Measurements from ENCODE around the gene AKNA. TPM values are rescaled to one million over a fixed set of nuclear protein-coding genes. Genes with fewer than 3 reads are reported as not detected.

AKNA gene, protein sequence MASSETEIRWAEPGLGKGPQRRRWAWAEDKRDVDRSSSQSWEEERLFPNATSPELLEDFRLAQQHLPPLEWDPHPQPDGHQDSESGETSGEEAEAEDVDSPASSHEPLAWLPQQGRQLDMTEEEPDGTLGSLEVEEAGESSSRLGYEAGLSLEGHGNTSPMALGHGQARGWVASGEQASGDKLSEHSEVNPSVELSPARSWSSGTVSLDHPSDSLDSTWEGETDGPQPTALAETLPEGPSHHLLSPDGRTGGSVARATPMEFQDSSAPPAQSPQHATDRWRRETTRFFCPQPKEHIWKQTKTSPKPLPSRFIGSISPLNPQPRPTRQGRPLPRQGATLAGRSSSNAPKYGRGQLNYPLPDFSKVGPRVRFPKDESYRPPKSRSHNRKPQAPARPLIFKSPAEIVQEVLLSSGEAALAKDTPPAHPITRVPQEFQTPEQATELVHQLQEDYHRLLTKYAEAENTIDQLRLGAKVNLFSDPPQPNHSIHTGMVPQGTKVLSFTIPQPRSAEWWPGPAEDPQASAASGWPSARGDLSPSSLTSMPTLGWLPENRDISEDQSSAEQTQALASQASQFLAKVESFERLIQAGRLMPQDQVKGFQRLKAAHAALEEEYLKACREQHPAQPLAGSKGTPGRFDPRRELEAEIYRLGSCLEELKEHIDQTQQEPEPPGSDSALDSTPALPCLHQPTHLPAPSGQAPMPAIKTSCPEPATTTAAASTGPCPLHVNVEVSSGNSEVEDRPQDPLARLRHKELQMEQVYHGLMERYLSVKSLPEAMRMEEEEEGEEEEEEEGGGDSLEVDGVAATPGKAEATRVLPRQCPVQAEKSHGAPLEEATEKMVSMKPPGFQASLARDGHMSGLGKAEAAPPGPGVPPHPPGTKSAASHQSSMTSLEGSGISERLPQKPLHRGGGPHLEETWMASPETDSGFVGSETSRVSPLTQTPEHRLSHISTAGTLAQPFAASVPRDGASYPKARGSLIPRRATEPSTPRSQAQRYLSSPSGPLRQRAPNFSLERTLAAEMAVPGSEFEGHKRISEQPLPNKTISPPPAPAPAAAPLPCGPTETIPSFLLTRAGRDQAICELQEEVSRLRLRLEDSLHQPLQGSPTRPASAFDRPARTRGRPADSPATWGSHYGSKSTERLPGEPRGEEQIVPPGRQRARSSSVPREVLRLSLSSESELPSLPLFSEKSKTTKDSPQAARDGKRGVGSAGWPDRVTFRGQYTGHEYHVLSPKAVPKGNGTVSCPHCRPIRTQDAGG (N-terminal part only)
- total RNA-seq: 14.6 and 20.4 TPM in 2 replicates

DNA sequence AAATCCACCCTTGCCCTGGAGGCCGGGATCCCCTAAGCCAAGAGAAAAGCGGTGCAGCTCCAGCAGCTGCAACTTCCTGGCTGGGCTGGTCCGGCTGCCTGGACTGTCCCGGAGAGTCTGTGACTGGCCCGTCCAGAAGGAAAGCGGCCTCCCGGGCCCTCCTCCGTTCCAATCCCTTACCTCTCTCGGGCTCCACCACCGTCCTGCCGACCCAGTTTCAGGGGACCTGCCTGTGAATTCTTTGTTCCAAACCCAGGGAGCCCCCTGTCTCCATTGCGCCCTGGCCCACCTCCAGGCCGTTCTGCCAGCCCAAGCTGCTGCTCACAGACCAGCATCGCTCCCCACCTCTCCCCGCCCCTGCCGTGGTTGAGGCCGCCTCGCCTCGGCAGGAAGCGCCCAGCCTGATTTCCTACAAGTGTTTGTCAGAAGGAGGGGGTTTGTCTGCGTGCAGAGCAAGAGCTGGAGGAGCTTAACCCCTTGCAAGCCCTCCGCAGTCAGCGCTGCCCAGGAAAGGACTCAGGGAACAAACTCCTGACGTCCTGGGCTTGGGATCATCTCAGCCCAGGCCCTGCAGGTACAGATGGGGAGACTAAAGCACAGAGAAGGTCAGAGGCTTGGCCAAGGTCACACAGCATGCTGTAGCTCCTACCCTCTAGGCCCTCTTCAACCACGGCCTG lies at the start of gene AKNA:
TSS of gene AKNA (minus strand) at position 303 of the 677 bp plus-strand sequence. CDS start 6,649 bp downstream, outside the sequence.
- DNase-seq (ENCODE audit: low read depth): no peak
- TF ChIP-seq, protein P1, sequence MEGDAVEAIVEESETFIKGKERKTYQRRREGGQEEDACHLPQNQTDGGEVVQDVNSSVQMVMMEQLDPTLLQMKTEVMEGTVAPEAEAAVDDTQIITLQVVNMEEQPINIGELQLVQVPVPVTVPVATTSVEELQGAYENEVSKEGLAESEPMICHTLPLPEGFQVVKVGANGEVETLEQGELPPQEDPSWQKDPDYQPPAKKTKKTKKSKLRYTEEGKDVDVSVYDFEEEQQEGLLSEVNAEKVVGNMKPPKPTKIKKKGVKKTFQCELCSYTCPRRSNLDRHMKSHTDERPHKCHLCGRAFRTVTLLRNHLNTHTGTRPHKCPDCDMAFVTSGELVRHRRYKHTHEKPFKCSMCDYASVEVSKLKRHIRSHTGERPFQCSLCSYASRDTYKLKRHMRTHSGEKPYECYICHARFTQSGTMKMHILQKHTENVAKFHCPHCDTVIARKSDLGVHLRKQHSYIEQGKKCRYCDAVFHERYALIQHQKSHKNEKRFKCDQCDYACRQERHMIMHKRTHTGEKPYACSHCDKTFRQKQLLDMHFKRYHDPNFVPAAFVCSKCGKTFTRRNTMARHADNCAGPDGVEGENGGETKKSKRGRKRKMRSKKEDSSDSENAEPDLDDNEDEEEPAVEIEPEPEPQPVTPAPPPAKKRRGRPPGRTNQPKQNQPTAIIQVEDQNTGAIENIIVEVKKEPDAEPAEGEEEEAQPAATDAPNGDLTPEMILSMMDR (conservative IDR thresholded peaks at IDR 0.05; ENCODE audit: low read depth, low read length): no peak
- H3K4me3 ChIP-seq (ENCODE audit: low read depth, low read length): peak within 1 kb of the TSS; percentile 51

DNA sequence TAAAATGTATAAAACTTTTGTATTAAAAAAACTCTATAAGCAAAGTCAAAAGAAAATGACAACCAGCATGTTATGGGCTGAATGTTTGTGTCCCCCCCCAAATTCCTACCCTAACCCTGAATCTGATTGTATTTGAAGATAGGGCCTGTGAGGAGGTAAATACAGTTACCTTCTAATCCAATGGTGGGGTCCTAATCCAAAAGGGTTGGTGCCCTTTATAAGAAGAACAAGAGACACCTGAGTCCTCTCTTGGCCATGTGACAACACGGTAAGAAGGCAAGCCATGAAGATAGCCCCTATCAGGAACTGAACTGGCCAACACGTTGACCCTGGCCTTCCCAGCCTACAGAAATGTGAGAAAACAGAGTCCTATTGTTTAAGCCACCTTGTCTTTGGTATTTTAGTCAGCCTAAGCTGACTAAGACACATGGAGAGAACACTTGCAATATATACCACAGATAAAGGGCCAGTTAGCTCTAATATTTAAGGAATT lies 49.7 kb upstream of the AKNA start:
- no peak for DNase-seq (ENCODE audit: low read depth)
- TF ChIP-seq, protein P1 (conservative IDR thresholded peaks at IDR 0.05; ENCODE audit: low read depth, low read length): no peak
- no peak overlapping the region for H3K4me3 ChIP-seq (ENCODE audit: low read depth, low read length)

DNA sequence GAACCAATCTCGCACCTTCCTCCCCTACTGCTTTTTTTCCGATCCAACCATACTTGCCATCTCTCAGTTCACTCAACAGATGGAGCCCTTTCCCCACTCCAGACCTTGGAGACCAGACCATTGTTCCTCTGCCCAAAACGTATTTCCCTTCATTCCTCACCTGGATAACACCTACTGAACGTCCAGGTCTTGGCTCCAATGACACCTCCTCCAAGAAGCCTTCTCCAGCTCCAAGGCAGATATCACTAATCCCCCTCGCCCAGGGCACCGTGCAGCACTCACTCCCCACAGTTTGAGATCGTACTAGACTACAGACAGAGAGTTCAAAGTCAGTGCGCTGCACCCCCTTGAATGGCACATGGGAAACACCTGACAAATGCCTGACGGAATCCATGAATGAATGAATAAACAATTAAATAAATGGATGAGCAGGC lies 47.1 kb upstream of the AKNA start:
- TF ChIP-seq, protein P1 (conservative IDR thresholded peaks at IDR 0.05; ENCODE audit: low read depth, low read length): peak; percentile 77
- no peak overlapping the region for H3K4me3 ChIP-seq (ENCODE audit: low read depth, low read length)

DNA sequence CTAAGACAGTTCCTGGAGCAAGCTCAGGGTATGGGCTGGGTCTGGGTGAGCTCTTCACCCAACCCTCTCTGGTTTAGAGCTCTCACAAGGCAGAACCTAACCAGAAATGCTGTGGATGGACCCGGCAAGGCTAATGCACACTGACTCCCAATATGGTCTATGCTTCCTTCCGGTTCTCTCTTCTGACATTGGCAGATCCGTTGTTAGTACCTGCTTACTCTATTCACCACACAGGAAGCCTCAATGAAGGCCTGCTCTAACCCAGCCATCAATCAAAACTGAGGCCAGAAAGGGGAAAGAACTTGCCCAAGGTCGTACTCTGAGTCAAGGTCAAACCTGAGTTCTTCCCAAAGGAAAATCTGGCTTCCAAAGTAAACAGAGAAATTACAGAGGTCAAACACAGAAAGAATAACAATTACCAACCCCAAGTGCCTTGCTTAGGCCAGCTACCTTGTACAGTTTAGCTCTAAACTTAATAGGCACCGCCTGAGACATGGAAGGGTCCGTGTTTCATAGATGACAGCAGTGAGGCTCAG lies 46.0 kb upstream of the AKNA start:
- TF ChIP-seq, protein P1 (conservative IDR thresholded peaks at IDR 0.05; ENCODE audit: low read depth, low read length): no peak
- no peak for DNase-seq (ENCODE audit: low read depth)
- no peak overlapping the region for H3K4me3 ChIP-seq (ENCODE audit: low read depth, low read length)

More for the DNA sequence above, 47.1 kb upstream of the AKNA start:
- DNase-seq (ENCODE audit: low read depth): no peak

DNA sequence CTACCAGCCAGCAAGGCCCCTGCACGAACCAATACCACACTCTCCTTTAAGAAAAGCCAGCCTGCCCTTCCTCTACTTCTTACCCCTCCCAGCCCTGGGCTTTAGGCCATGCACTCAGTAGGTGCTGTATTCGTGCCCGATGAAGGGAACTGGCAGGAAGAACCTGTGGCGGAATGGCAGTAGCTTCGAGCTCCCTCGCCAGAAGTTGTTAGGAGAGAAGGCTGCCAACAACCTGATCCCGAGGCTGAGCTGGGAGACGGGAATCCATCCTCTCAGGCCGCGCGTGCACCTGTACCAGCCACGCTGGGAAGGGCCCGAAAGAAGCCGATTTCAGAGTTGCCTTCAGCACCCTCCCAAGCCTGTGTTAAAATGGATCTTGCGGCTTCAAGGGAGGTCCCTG lies 45.3 kb upstream of the AKNA start:
- H3K4me3 ChIP-seq (ENCODE audit: low read depth, low read length): no peak overlapping the region
- no peak for DNase-seq (ENCODE audit: low read depth)

More for the DNA sequence above, 45.3 kb upstream of the AKNA start:
- TF ChIP-seq, protein P1 (conservative IDR thresholded peaks at IDR 0.05; ENCODE audit: low read depth, low read length): no peak

Data from epithelial cell of proximal tubule (primary cell).